Measurements from ENCODE around the gene FLT3. TPM values are rescaled to one million over a fixed set of nuclear protein-coding genes. Genes with fewer than 3 reads are reported as not detected.

FLT3 gene
- total and polyA plus RNA-seq, 10 donors: 1.0 to 10.1 (median 4.2) TPM

DNA sequence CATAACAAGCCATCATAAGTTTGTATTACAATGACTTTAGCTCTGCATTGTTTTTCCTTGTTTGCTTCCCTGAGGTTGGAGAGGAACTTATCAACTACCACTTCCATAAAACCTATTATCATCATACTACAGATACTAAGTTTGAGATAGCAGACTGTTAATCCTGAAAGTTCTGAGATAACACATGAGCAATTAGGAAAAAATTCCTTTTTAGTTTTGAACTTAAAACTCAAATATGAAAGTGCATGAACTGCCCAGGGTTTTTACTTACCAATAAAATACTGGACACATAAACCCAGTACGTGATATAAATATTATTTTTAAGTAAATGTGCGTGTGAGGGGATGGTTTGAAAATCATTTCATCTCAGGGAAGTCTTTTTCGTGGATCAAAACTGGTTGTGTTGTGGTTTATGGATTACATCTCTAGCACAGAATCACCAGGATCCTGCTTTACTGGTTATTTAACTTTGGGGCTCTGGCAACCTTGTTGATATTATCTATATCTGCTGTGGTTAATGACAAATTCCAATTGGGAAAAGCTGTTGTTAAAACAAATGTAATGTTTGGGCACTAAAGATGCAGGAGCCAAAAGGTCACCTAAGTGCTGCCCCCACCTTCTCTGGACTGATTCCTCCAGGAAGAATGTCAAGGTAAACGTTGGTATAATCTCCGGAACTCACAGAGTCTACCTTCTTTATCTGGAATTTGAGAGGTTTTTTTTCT lies 143.6 kb downstream of the FLT3 start:
- Histone ChIP-seq H3K36me3 (no peaks in the 10 kb centered on the region), H3K4me3 (no peak overlapping the region), H3K9me3 (no peaks in the 10 kb centered on the region), H3K4me1 (peaks cover 21 to 52% (median 38%) of the 10 kb centered on the region in 6 donors), H3K27ac (no peak overlapping the region), H3K27me3 (replicated peaks in 1 of 7) (peaks cover 3 to 100% (median 93%) of the 10 kb centered on the region in 7 donors)
- intact Hi-C loops (cut with DNase I; ENCODE audit: low total_unique reads): loop anchor here (5.0 to 10.0 kb wide), 2 partner anchors 89 to 122 kb away; no protein-coding TSS in a partner anchor
- WGBS, 5 donors: 16 to 37% (median 31%) methylated on average over 5 of the region's 5 CpGs
- TF ChIP-seq POLR2A (IDR thresholded peaks at IDR 0.05) (no peak), POLR2AphosphoS5 (IDR thresholded peaks at IDR 0.05) (no peak), CTCF (IDR thresholded peaks at IDR 0.05 in 8 of 11, conservative IDR thresholded peaks at IDR 0.05 in 3 of 11) (no peak)
- DNase-seq: no peak

- Histone ChIP-seq H3K9me3 (no peaks in the 10 kb centered on the region), H3K4me1 (peaks cover 11 to 35% (median 25%) of the 10 kb centered on the region in 6 donors), H3K4me3 (peak overlapping the region in 1 of 8 donors; percentile 73), H3K27ac (no peak overlapping the region), H3K27me3 (replicated peaks in 1 of 7) (peaks cover 3 to 99% (median 77%) of the 10 kb centered on the region in 7 donors), H3K36me3 (no peaks in the 10 kb centered on the region)
- WGBS, 5 donors: 43 to 56% (median 46%) methylated on average over 11 of the region's 11 CpGs
- intact Hi-C loops (cut with DNase I; ENCODE audit: low total_unique reads): loop anchor here (5.0 to 10.0 kb wide), 2 partner anchors 88 to 120 kb away; no protein-coding TSS in a partner anchor
- DNase-seq: no peak
- TF ChIP-seq POLR2AphosphoS5 (IDR thresholded peaks at IDR 0.05) (no peak), CTCF (IDR thresholded peaks at IDR 0.05 in 8 of 11, conservative IDR thresholded peaks at IDR 0.05 in 3 of 11) (no peak), POLR2A (IDR thresholded peaks at IDR 0.05) (no peak)
Observed at GRCh38 chr13:27955014-27955591, 145.3 kb downstream of the FLT3 start.

GRCh38 chr13:27954406-27954851 lies 145.9 kb downstream of the FLT3 start:
- Histone ChIP-seq H3K36me3 (no peaks in the 10 kb centered on the region), H3K27ac (peak overlapping the region in 7 of 8 donors; percentile 54 to 80 (median 70)), H3K4me3 (peak overlapping the region; percentile 24 to 73 (median 46)), H3K4me1 (peaks cover 7 to 29% (median 22%) of the 10 kb centered on the region in 6 donors), H3K9me3 (no peaks in the 10 kb centered on the region), H3K27me3 (replicated peaks in 1 of 7) (peaks cover 3 to 99% (median 71%) of the 10 kb centered on the region in 7 donors)
- TF ChIP-seq POLR2AphosphoS5 (IDR thresholded peaks at IDR 0.05) (peak in 2 of 3 donors; percentile 9 to 14), POLR2A (IDR thresholded peaks at IDR 0.05) (no peak), CTCF (IDR thresholded peaks at IDR 0.05 in 8 of 11, conservative IDR thresholded peaks at IDR 0.05 in 3 of 11) (no peak)
- WGBS, 5 donors: 3 to 9% (median 5%) methylated on average over 21 to 56 of the region's 56 CpGs
- intact Hi-C loops (cut with DNase I; ENCODE audit: low total_unique reads): loop anchor here (10.0 kb wide), 1 partner anchor 120 kb away; no protein-coding TSS in a partner anchor
- peak; percentile 75 for DNase-seq
